B cell (primary cell): ENCODE data around the gene TGFBRAP1. TPM values are rescaled to one million over a fixed set of nuclear protein-coding genes. Genes with fewer than 3 reads are reported as not detected.

Experiments
- ATAC-seq: fragments of 200-7000 bp; cut with Tn5 transposase; one replicate; pipeline ENCODE4 v1.10.0; 2021; ENCODE audit warnings: low read depth, mild to moderate bottlenecking, moderate number of reproducible peaks, moderate library complexity
- CTCF ChIA-PET: fragments of 350-600 bp; sonication (Branson Sonifier 250); formaldehyde crosslinking; loops from one replicate; lab custom pipeline; 2021; ENCODE audit warnings: antibody characterized with exemption, inconsistent platforms; lab: Charles Lee
- POLR2A ChIA-PET: fragments of 350-600 bp; sonication (Branson Sonifier 250); formaldehyde crosslinking; loops from one replicate; lab custom pipeline; 2021; ENCODE audit warnings: antibody characterized with exemption; lab: Charles Lee
- DNase-seq: peaks from one replicate; pipeline ENCODE4 v3.0.0; 2013
- H2AFZ ChIP-seq: 2 replicates; pipeline ENCODE4 v1.6.1; 2012; ENCODE audit warnings: mild to moderate bottlenecking, low read depth, low read length; ENCODE audit not compliant: insufficient read depth, poor library complexity, severe bottlenecking
- H3K27ac ChIP-seq, 2 donors: 1 replicate in 1 of 2; 2 replicates in 1 of 2; pipeline ENCODE4 v1.5.1; 2012 to 2013; ENCODE audit warnings: low read length in 2 of 2, mild to moderate bottlenecking in 2 of 2, moderate library complexity in 1 of 2
- H3K27me3 ChIP-seq, 4 experiments: fragments of 200-600 bp in 1 of 4; sonication (generic) in 1 of 4; replicated peaks in 1 of 4; 1 replicate in 2 of 4; 2 replicates in 2 of 4; pipeline versions ENCODE4 v1.6.1 to v1.7.0; 2013 to 2016; ENCODE audit warnings: low read length in 3 of 4, mild to moderate bottlenecking in 2 of 4, mixed read lengths in 1 of 4, moderate library complexity in 1 of 4; ENCODE audit not compliant: insufficient read depth in 4 of 4, control insufficient read depth in 3 of 4; ENCODE audit errors: control extremely low read depth in 1 of 4
- H3K36me3 ChIP-seq, 2 experiments: replicated peaks in 1 of 2; 1 replicate in 1 of 2; 2 replicates in 1 of 2; pipeline versions ENCODE4 v1.6.1 to v1.7.1; 2013; ENCODE audit warnings: low read length in 1 of 2; ENCODE audit not compliant: insufficient read depth in 2 of 2, control insufficient read depth in 1 of 2; ENCODE audit errors: control extremely low read depth in 1 of 2, extremely low read depth in 1 of 2
- H3K4me1 ChIP-seq, 2 donors: fragments of 200-600 bp in 1 of 2; sonication (generic) in 1 of 2; 1 replicate in 1 of 2; 2 replicates in 1 of 2; pipeline versions ENCODE4 v1.5.1 to v1.6.1; 2013 to 2017; ENCODE audit warnings: low read length in 2 of 2; ENCODE audit not compliant: control insufficient read depth in 2 of 2, insufficient read depth in 2 of 2
- H3K4me2 ChIP-seq: replicated peaks from 2 replicates; pipeline ENCODE3; 2012; ENCODE audit warnings: mild to moderate bottlenecking, low read depth, low read length; ENCODE audit not compliant: poor library complexity, severe bottlenecking
- H3K4me3 ChIP-seq, 5 experiments: fragments of 200-600 bp in 1 of 5; sonication (generic) in 1 of 5; 1 replicate in 3 of 5; 2 replicates in 2 of 5; pipeline versions ENCODE4 v1.5.1 to v1.7.0; 2011 to 2016; ENCODE audit warnings: low read length in 4 of 5, mild to moderate bottlenecking in 4 of 5, low read depth in 2 of 5, control low read depth in 1 of 5, moderate library complexity in 1 of 5; ENCODE audit not compliant: insufficient read depth in 1 of 5; ENCODE audit errors: control extremely low read depth in 1 of 5, extremely low read depth in 1 of 5
- H3K79me2 ChIP-seq: fragments of 200-600 bp; sonication (generic); one replicate; pipeline ENCODE4 v1.6.0; 2016; ENCODE audit warnings: low read length; ENCODE audit not compliant: control insufficient read depth, insufficient read depth
- H3K9ac ChIP-seq: fragments of 200-600 bp; sonication (generic); 2 replicates; pipeline ENCODE4 v1.6.1; 2017; ENCODE audit warnings: mild to moderate bottlenecking, low read length, moderate library complexity
- H3K9me3 ChIP-seq, 3 donors: one replicate each; pipeline versions ENCODE4 v1.6.1 to v1.7.1; 2013; ENCODE audit warnings: low read length in 2 of 3; ENCODE audit not compliant: control insufficient read depth in 2 of 3, insufficient read depth in 1 of 3; ENCODE audit errors: control extremely low read depth in 1 of 3
- H4K20me1 ChIP-seq: 2 replicates; pipeline ENCODE4 v1.6.0; 2012; ENCODE audit warnings: mild to moderate bottlenecking, low read length; ENCODE audit not compliant: insufficient read depth, control insufficient read depth, poor library complexity, severe bottlenecking
- H3K27ac Mint-ChIP-seq: one replicate; pipeline ENCODE4 v1.8.0; 2021; ENCODE audit warnings: mixed read lengths
- H3K27me3 Mint-ChIP-seq: one replicate; pipeline ENCODE4 v1.8.0; 2021; ENCODE audit warnings: mixed read lengths
- H3K4me1 Mint-ChIP-seq: one replicate; pipeline ENCODE4 v1.8.0; 2021; ENCODE audit warnings: mixed read lengths
- H3K4me3 Mint-ChIP-seq: one replicate; pipeline ENCODE4 v1.8.0; 2021; ENCODE audit warnings: mixed read lengths
- H3K9me3 Mint-ChIP-seq: one replicate; pipeline ENCODE4 v1.8.0; 2022; ENCODE audit warnings: mixed read lengths; ENCODE audit not compliant: insufficient read depth
- CTCF ChIP-seq: fragments of 200-600 bp; IDR thresholded peaks from one replicate; pipeline ENCODE4 v1.8.0; 2022; ENCODE audit warnings: antibody characterized with exemption, mild to moderate bottlenecking
- WGBS: methylation state at CpG from one replicate; pipeline ENCODE4 v1.1.5; 2013; ENCODE audit warnings: missing lambda C conversion rate; ENCODE audit not compliant: insufficient coverage; 5-methylcytosine and 5-hydroxymethylcytosine counted together
- intact Hi-C: fragments of 100-400 bp; cut with micrococcal nuclease; formaldehyde crosslinking; loops from one replicate; pipeline ENCODE4 v1.10.0; 2022
- polyA minus RNA-seq: library from RNA; depleted of rRNA, polyadenylated mRNA; stranded (reverse); fragments of >200 nt; gene quantifications from 2 replicates; pipeline ENCODE4 v1.2.3, GENCODE V29; 2012
- polyA plus RNA-seq: library from polyadenylated mRNA; depleted of rRNA; stranded (reverse); fragments of >200 nt; gene quantifications from 2 replicates; pipeline ENCODE4 v1.2.3, GENCODE V29; 2012
- total RNA-seq, 2 donors: library from RNA; stranded (reverse); fragments of 120-200 nt in 1 of 2; gene quantifications; 1 replicate in 1 of 2; 2 replicates in 1 of 2; pipeline versions ENCODE4 v1.2.3 to v1.2.4, GENCODE V29; 2013 to 2022

The TGFBRAP1 gene, protein sequence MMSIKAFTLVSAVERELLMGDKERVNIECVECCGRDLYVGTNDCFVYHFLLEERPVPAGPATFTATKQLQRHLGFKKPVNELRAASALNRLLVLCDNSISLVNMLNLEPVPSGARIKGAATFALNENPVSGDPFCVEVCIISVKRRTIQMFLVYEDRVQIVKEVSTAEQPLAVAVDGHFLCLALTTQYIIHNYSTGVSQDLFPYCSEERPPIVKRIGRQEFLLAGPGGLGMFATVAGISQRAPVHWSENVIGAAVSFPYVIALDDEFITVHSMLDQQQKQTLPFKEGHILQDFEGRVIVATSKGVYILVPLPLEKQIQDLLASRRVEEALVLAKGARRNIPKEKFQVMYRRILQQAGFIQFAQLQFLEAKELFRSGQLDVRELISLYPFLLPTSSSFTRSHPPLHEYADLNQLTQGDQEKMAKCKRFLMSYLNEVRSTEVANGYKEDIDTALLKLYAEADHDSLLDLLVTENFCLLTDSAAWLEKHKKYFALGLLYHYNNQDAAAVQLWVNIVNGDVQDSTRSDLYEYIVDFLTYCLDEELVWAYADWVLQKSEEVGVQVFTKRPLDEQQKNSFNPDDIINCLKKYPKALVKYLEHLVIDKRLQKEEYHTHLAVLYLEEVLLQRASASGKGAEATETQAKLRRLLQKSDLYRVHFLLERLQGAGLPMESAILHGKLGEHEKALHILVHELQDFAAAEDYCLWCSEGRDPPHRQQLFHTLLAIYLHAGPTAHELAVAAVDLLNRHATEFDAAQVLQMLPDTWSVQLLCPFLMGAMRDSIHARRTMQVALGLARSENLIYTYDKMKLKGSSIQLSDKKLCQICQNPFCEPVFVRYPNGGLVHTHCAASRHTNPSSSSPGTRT
- 21.7 and 25.0 TPM in 2 replicates for total RNA-seq
- 13.5 TPM for total RNA-seq (2013)
- 9.3 and 10.7 TPM in 2 replicates for polyA plus RNA-seq
- 24.2 and 30.9 TPM in 2 replicates for polyA minus RNA-seq

- peak; percentile 91 for ATAC-seq
These were observed at the start of gene TGFBRAP1 for GRCh38 chr2:105329561-105330495. Gene TGFBRAP1 (minus strand): TSS chr2:105329735. CDS start chr2:105308301, 21,434 bp downstream.

More at GRCh38 chr2:105329561-105330495, at the start of gene TGFBRAP1:
- WGBS: under 1% methylated on average over 92 of the region's 101 CpGs
- Histone ChIP-seq H3K9me3 (no peaks in the 10 kb centered on the region), H3K36me3 (no peaks in the 10 kb centered on the region), H3K27ac (peak within 1 kb of the TSS; percentile 75 to 92), H2AFZ (peak within 1 kb of the TSS; percentile 97), H3K4me3 (peak within 1 kb of the TSS; percentile 36 to 89 (median 64)), H3K9ac (peak within 1 kb of the TSS; percentile 96), H3K79me2 (peaks cover 39% of the 10 kb centered on the region), H3K4me1 (peaks cover 21 to 25% of the 10 kb centered on the region in 2 donors), H4K20me1 (peaks cover 7% of the 10 kb centered on the region), H3K27me3 (no peaks in the 10 kb centered on the region), H3K4me2 (peak within 1 kb of the TSS; percentile 92)
- TF ChIP-seq CTCF: no peak
- ChIA-PET POLR2A (interaction anchor here (0.6 to 1.8 kb wide), 2 partner anchors 8 to 16 kb away, joined by 6 to 8 read pairs; partner anchors contain the start of gene C2orf49), CTCF (interaction anchor here (0.7 to 1.6 kb wide), 3 partner anchors 12 to 484 kb away, joined by 3 read pairs; no protein-coding TSS in a partner anchor)
- no peaks in the 10 kb centered on the region for H3K27me3 Mint-ChIP-seq
- peak; percentile 80 for DNase-seq
- intact Hi-C loops: loop anchor here (1.0 to 10.0 kb wide), 2 partner anchors 7 to 415 kb away; partner anchors contain the start of genes C2orf49 and NCK2
- H3K4me1 Mint-ChIP-seq: peaks cover 39% of the 10 kb centered on the region
- H3K4me3 Mint-ChIP-seq: peak within 1 kb of the TSS; percentile 92
- H3K9me3 Mint-ChIP-seq: no peaks in the 10 kb centered on the region
- H3K27ac Mint-ChIP-seq: peak within 1 kb of the TSS; percentile 96
